Activated CD4-positive, alpha-beta T cell treated with anti-CD3 and anti-CD28 coated beads for 24 hours (primary cell): ENCODE results near the gene TUBB1.
A peak's percentile ranks its signal among the peaks of the same experiment; 100 is the strongest.

ENCODE experiments used
- DNase-seq, 2 donors: peaks; one replicate each; pipeline ENCODE4 v3.0.0-alpha.2; 2020; ENCODE audit warnings: low read depth in 2 of 2

Gene TUBB1

GRCh38 chr20:58989196-58989595 lies 30.0 kb upstream of the TUBB1 start:
- no peak for DNase-seq

GRCh38 chr20:58990651-58991445 lies 28.4 kb upstream of the TUBB1 start:
- DNase-seq = no peak

- no peak for DNase-seq
Measured at GRCh38 chr20:58991715-58992114, 27.5 kb upstream of the TUBB1 start.

GRCh38 chr20:58992911-58993310 lies 26.3 kb upstream of the TUBB1 start:
- DNase-seq = no peak

GRCh38 chr20:58993332-58994248 lies 25.6 kb upstream of the TUBB1 start:
- no peak for DNase-seq

- no peak for DNase-seq
Measured at GRCh38 chr20:58994390-58995159, 24.7 kb upstream of the TUBB1 start.

- no peak for DNase-seq
Measured at GRCh38 chr20:58995461-58996225, 23.6 kb upstream of the TUBB1 start.

- no peak for DNase-seq
Measured at GRCh38 chr20:58996226-58996611, 23.0 kb upstream of the TUBB1 start.

GRCh38 chr20:58997141-58997770 lies 22.0 kb upstream of the TUBB1 start:
- DNase-seq = no peak

- no peak for DNase-seq
Measured at GRCh38 chr20:58998656-58999055, 20.6 kb upstream of the TUBB1 start.

GRCh38 chr20:59000326-59000725 lies 18.9 kb upstream of the TUBB1 start:
- no peak for DNase-seq

- no peak for DNase-seq
Measured at GRCh38 chr20:59001068-59001448, 18.2 kb upstream of the TUBB1 start.

- DNase-seq = no peak
Measured at GRCh38 chr20:59001449-59002171, 17.6 kb upstream of the TUBB1 start.

- DNase-seq = no peak
Measured at GRCh38 chr20:59002388-59002787, 16.8 kb upstream of the TUBB1 start.

GRCh38 chr20:59002874-59003399 lies 16.3 kb upstream of the TUBB1 start:
- no peak for DNase-seq

GRCh38 chr20:59003836-59004492 lies 15.3 kb upstream of the TUBB1 start:
- no peak for DNase-seq

- DNase-seq = peak; percentile 24 to 27
Measured at GRCh38 chr20:59004493-59004762, 14.8 kb upstream of the TUBB1 start.

- DNase-seq = no peak
Measured at GRCh38 chr20:59004763-59005522, 14.3 kb upstream of the TUBB1 start.
